K562 (cell line): ENCODE data around the gene APOA1. TPM values are rescaled to one million over a fixed set of nuclear protein-coding genes. Genes with fewer than 3 reads are reported as not detected.

Source experiments
- ATAC-seq: fragments of 200-7000 bp; cut with Tn5 transposase; 3 replicates; pipeline ENCODE4 v1.9.1; 2020; ENCODE audit warnings: moderate library complexity
- BruUV-seq: library from RNA; stranded (reverse); fragments of 400-500 nt; replicated peaks from 2 replicates; lab custom pipeline; 2021; lab: Mats Ljungman, UMichigan
- CTCF ChIA-PET: fragments of 300-600 bp; formaldehyde crosslinking; extraction: SDS; loops from one replicate; lab custom pipeline; 2021; ENCODE audit warnings: low intra/inter-chr PET ratio; lab: Yijun Ruan, JAX
- POLR2A ChIA-PET: fragments of 300-600, 350-650 bp; sonication (Branson Sonifier 250); formaldehyde crosslinking; extraction: SDS; loops from one replicate; lab custom pipeline; 2021; ENCODE audit warnings: antibody characterized with exemption, inconsistent platforms; lab: Yijun Ruan, JAX
- DNase-seq, 4 experiments: peaks; one replicate each; pipeline versions ENCODE4 v3.0.0 to v3.0.0-alpha.2; 2011 to 2018; ENCODE audit warnings: low spot score in 3 of 4, mixed read lengths in 3 of 4; ENCODE audit errors: extremely low read depth in 1 of 4
- FAIRE-seq: peaks from 2 replicates; lab custom pipeline; 2011; peaks lifted over from hg19 to GRCh38; lab: Jason Lieb, UNC
- H2AFZ ChIP-seq: 2 replicates; pipeline ENCODE4 v1.6.0; 2011; ENCODE audit warnings: low read depth, low read length, control low read depth, inconsistent platforms
- H3K27ac ChIP-seq: fragments of 200-600 bp; 3 replicates; pipeline ENCODE4 v1.8.0; 2011; ENCODE audit warnings: low read depth, mild to moderate bottlenecking, control low read depth, inconsistent platforms, low read length, moderate library complexity, mixed read lengths; ENCODE audit errors: extremely low read depth
- H3K27me3 ChIP-seq, 2 experiments: fragments of 300-600 bp in 1 of 2; 2 replicates in 1 of 2; 3 replicates in 1 of 2; pipeline versions ENCODE4 v1.6.0 to v1.8.0; 2011; ENCODE audit warnings: inconsistent platforms in 2 of 2, low read length in 2 of 2, mild to moderate bottlenecking in 1 of 2, mixed read lengths in 1 of 2, moderate library complexity in 1 of 2; ENCODE audit not compliant: control insufficient read depth in 2 of 2, insufficient read depth in 2 of 2
- H3K36me3 ChIP-seq: fragments of 300-600 bp; 3 replicates; pipeline ENCODE4 v1.8.0; 2011; ENCODE audit warnings: mild to moderate bottlenecking, low read length, inconsistent platforms; ENCODE audit not compliant: control insufficient read depth, insufficient read depth
- H3K4me1 ChIP-seq, 2 experiments: fragments of 200-600 bp in 1 of 2; replicated peaks in 1 of 2; 2 replicates in 1 of 2; 3 replicates in 1 of 2; pipeline versions ENCODE4 v1.5.1 to v1.8.0; 2011; ENCODE audit warnings: inconsistent platforms in 2 of 2, low read length in 2 of 2, mild to moderate bottlenecking in 1 of 2, mixed read lengths in 1 of 2, moderate library complexity in 1 of 2; ENCODE audit not compliant: control insufficient read depth in 2 of 2, insufficient read depth in 2 of 2
- H3K4me2 ChIP-seq: 2 replicates; pipeline ENCODE4 v1.6.1; 2011; ENCODE audit warnings: low read length, control low read depth, inconsistent platforms, mixed read lengths; ENCODE audit not compliant: insufficient read depth
- H3K4me3 ChIP-seq: fragments of 200-600 bp; sonication (generic), shearing (Covaris generic); 2 replicates; pipeline ENCODE4 v1.5.1; 2016; ENCODE audit warnings: control low read depth, inconsistent platforms
- H3K79me2 ChIP-seq: fragments of 200-600 bp; 3 replicates; pipeline ENCODE4 v1.8.0; 2011; ENCODE audit warnings: low read length, inconsistent platforms; ENCODE audit not compliant: control insufficient read depth, insufficient read depth
- H3K9ac ChIP-seq, 2 experiments: 2 replicates each; pipeline versions ENCODE4 v1.6.0 to v1.6.1; 2011; ENCODE audit warnings: low read depth in 2 of 2, low read length in 2 of 2, control low read depth in 1 of 2, inconsistent platforms in 1 of 2, mild to moderate bottlenecking in 1 of 2, mixed read lengths in 1 of 2; ENCODE audit not compliant: insufficient read depth in 1 of 2
- H3K9me1 ChIP-seq: one replicate; pipeline ENCODE4 v1.6.0; 2011; ENCODE audit warnings: inconsistent platforms, mild to moderate bottlenecking, low read length, moderate library complexity; ENCODE audit not compliant: control insufficient read depth, insufficient read depth
- H3K9me3 ChIP-seq: replicated peaks from 2 replicates; pipeline ENCODE4 v1.5.1; 2011; ENCODE audit warnings: low read depth, low read length, inconsistent platforms; ENCODE audit not compliant: control insufficient read depth, insufficient read depth
- H4K20me1 ChIP-seq: replicated peaks from 2 replicates; pipeline ENCODE4 v1.6.1; 2011; ENCODE audit warnings: low read length, inconsistent platforms, mixed read lengths; ENCODE audit not compliant: control insufficient read depth, insufficient read depth
- SAFB2 ChIP-seq: fragments of 200-400 bp; formaldehyde crosslinking; IDR thresholded peaks from 2 replicates; pipeline ENCODE4 v1.6.1; 2018; ENCODE audit warnings: borderline replicate concordance, low read length, low read depth, moderate library complexity; ENCODE audit not compliant: severe bottlenecking
- WGBS: fragments of 100-300 bp; shearing (Covaris generic); methylation state at CpG from one replicate; pipeline ENCODE4 v1.1.6; 2016; ENCODE audit warnings: low coverage, mixed read lengths; ENCODE audit not compliant: insufficient coverage; ENCODE audit errors: missing lambda C conversion rate; 5-methylcytosine and 5-hydroxymethylcytosine counted together
- in situ Hi-C: fragments of 300-500 bp; cut with MboI; formaldehyde crosslinking; loops from 4 replicates; pipeline ENCODE4 v1.15.0; 2018; ENCODE audit warnings: inconsistent platforms, mixed read lengths
- intact Hi-C: fragments of 100-400 bp; cut with micrococcal nuclease; formaldehyde crosslinking; loops from 2 replicates; pipeline ENCODE4 v1.14.2; 2022
- polyA plus RNA-seq, 8 experiments: library from polyadenylated mRNA; depleted of rRNA in 4 of 8; stranded (reverse) in 5 of 8; unstranded in 3 of 8; fragments of >200 nt; fragmentation: Nextera tagmentation in 2 of 8; fragmentation: Illumina TruSeq in 1 of 8; extraction: Ambion mirVana in 2 of 8; extraction: Trizol in 1 of 8; gene quantifications; 2 replicates each; pipeline versions ENCODE4 v1.2.1 to v1.2.3, GENCODE V29; 2011 to 2014; ENCODE audit warnings: inconsistent platforms in 1 of 8, missing spikeins in 1 of 8
- total RNA-seq, 7 experiments: library from RNA; depleted of rRNA in 6 of 7; stranded (reverse); fragments of >200 nt in 6 of 7; fragmentation: Illumina TruSeq in 2 of 7; extraction: Trizol in 2 of 7; gene quantifications; 2 replicates each; pipeline versions ENCODE4 v1.2.1 to v1.2.3, GENCODE V29; 2011 to 2021; ENCODE audit warnings: low replicate concordance in 1 of 7
- TF ChIP-seq, protein P1 (sequence below): sonication (generic); formaldehyde crosslinking; IDR thresholded peaks from 2 replicates; pipeline ENCODE4 v1.8.0; 2022; ENCODE audit warnings: mild to moderate bottlenecking, missing genetic modification reagents, borderline replicate concordance
- TF ChIP-seq, protein P2 (sequence below): sonication (generic); formaldehyde crosslinking; IDR thresholded peaks from 2 replicates; pipeline ENCODE4 v1.8.0; 2023; ENCODE audit warnings: missing genetic modification reagents, mild to moderate bottlenecking, borderline replicate concordance
- TF ChIP-seq, protein P3 (sequence below): fragments of 250-450 bp; sonication (Bioruptor Pico); IDR thresholded peaks from 2 replicates; pipeline ENCODE4 v1.8.0; 2022; ENCODE audit warnings: moderate library complexity, mild to moderate bottlenecking, inconsistent platforms

Gene APOA1
- total and polyA plus RNA-seq, 9 of the 15 experiments (the other 6 are each of a cell fraction or from before 2014, with no cell fraction given) = 1.8 TPM; not detected in 8

DNA sequence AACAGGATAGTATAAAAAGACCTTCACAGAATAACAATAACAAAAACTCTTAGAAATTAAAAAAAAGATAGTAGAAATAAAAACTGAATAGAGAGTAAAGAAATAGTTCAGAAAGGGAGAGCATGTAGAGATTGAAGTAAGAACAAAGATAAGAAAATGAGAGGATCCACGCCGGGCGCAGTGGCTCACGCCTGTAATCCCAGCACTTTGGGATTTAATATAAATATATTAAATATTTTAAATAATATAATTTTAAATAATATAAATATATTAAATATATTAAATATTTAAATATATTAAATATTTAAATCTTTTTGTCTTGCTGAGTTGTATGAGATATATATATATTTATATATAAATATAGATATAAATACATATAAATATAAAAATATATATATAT is 25.3 kb downstream of the APOA1 start:
- Histone ChIP-seq H3K27ac (no peak overlapping the region), H2AFZ (no peak overlapping the region), H3K79me2 (no peaks in the 10 kb centered on the region), H3K4me3 (no peak overlapping the region), H3K4me2 (no peak overlapping the region), H3K9me1 (no peaks in the 10 kb centered on the region), H3K4me1 (peaks cover 3 to 7% of the 10 kb centered on the region in 2 experiments; a peak in 3 of 5 replicates), H4K20me1 (no peaks in the 10 kb centered on the region; the same call in 1 of the 2 replicates), H3K36me3 (no peaks in the 10 kb centered on the region), H3K9me3 (no peaks in the 10 kb centered on the region), H3K27me3 (peaks cover 4 to 14% of the 10 kb centered on the region in 2 experiments; a peak in 4 of 5 replicates), H3K9ac (no peak overlapping the region)
- ATAC-seq (no peak), FAIRE-seq (no peak), DNase-seq (no peak)
- ChIA-PET CTCF (no interaction called here), POLR2A (interaction anchor here (0.6 to 1.2 kb wide), 5 partner anchors 41 to 136 kb away, joined by 3 to 4 read pairs (median 3); no protein-coding TSS in a partner anchor)
- WGBS = 54% methylated on average over 4 of the region's 4 CpGs
- intact Hi-C loops (no loop called here), in situ Hi-C loops (no loop called here)
- BruUV-seq = no TSS peak
- TF ChIP-seq, protein P1, sequence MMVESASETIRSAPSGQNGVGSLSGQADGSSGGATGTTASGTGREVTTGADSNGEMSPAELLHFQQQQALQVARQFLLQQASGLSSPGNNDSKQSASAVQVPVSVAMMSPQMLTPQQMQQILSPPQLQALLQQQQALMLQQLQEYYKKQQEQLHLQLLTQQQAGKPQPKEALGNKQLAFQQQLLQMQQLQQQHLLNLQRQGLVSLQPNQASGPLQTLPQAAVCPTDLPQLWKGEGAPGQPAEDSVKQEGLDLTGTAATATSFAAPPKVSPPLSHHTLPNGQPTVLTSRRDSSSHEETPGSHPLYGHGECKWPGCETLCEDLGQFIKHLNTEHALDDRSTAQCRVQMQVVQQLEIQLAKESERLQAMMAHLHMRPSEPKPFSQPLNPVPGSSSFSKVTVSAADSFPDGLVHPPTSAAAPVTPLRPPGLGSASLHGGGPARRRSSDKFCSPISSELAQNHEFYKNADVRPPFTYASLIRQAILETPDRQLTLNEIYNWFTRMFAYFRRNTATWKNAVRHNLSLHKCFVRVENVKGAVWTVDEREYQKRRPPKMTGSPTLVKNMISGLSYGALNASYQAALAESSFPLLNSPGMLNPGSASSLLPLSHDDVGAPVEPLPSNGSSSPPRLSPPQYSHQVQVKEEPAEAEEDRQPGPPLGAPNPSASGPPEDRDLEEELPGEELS (CRISPR knock-in tag) = no peak
- TF ChIP-seq, protein P2, sequence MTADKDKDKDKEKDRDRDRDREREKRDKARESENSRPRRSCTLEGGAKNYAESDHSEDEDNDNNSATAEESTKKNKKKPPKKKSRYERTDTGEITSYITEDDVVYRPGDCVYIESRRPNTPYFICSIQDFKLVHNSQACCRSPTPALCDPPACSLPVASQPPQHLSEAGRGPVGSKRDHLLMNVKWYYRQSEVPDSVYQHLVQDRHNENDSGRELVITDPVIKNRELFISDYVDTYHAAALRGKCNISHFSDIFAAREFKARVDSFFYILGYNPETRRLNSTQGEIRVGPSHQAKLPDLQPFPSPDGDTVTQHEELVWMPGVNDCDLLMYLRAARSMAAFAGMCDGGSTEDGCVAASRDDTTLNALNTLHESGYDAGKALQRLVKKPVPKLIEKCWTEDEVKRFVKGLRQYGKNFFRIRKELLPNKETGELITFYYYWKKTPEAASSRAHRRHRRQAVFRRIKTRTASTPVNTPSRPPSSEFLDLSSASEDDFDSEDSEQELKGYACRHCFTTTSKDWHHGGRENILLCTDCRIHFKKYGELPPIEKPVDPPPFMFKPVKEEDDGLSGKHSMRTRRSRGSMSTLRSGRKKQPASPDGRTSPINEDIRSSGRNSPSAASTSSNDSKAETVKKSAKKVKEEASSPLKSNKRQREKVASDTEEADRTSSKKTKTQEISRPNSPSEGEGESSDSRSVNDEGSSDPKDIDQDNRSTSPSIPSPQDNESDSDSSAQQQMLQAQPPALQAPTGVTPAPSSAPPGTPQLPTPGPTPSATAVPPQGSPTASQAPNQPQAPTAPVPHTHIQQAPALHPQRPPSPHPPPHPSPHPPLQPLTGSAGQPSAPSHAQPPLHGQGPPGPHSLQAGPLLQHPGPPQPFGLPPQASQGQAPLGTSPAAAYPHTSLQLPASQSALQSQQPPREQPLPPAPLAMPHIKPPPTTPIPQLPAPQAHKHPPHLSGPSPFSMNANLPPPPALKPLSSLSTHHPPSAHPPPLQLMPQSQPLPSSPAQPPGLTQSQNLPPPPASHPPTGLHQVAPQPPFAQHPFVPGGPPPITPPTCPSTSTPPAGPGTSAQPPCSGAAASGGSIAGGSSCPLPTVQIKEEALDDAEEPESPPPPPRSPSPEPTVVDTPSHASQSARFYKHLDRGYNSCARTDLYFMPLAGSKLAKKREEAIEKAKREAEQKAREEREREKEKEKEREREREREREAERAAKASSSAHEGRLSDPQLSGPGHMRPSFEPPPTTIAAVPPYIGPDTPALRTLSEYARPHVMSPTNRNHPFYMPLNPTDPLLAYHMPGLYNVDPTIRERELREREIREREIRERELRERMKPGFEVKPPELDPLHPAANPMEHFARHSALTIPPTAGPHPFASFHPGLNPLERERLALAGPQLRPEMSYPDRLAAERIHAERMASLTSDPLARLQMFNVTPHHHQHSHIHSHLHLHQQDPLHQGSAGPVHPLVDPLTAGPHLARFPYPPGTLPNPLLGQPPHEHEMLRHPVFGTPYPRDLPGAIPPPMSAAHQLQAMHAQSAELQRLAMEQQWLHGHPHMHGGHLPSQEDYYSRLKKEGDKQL (CRISPR knock-in tag) = no peak
- TF ChIP-seq, protein P3, sequence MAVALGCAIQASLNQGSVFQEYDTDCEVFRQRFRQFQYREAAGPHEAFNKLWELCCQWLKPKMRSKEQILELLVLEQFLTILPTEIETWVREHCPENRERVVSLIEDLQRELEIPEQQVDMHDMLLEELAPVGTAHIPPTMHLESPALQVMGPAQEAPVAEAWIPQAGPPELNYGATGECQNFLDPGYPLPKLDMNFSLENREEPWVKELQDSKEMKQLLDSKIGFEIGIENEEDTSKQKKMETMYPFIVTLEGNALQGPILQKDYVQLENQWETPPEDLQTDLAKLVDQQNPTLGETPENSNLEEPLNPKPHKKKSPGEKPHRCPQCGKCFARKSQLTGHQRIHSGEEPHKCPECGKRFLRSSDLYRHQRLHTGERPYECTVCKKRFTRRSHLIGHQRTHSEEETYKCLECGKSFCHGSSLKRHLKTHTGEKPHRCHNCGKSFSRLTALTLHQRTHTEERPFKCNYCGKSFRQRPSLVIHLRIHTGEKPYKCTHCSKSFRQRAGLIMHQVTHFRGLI (CRISPR knock-in tag) = no peak
- TF ChIP-seq SAFB2 = no peak
